HepG2 (cell line): ENCODE measurements around the gene ZNF530. TPM values are rescaled to one million over a fixed set of nuclear protein-coding genes. Genes with fewer than 3 reads are reported as not detected.

Experiments used
- ATAC-seq: fragments of 200-7000 bp; cut with Tn5 transposase; 3 replicates; pipeline ENCODE4 v1.9.1; 2020; ENCODE audit warnings: mild to moderate bottlenecking, moderate library complexity
- BruUV-seq: library from RNA; stranded (reverse); fragments of 400-500 nt; replicated peaks from 2 replicates; lab custom pipeline; 2021; lab: Mats Ljungman, UMichigan
- CTCF ChIA-PET: fragments of 300-600 bp; formaldehyde crosslinking; extraction: SDS; loops from one replicate; lab custom pipeline; 2021; ENCODE audit warnings: low total read pairs, inconsistent platforms, low intra/inter-chr PET ratio; lab: Yijun Ruan, JAX
- POLR2A ChIA-PET: fragments of 350-600 bp; sonication (Branson Sonifier 250); formaldehyde crosslinking; loops from one replicate; lab custom pipeline; 2020; ENCODE audit warnings: antibody characterized with exemption, inconsistent platforms; lab: Yijun Ruan, JAX
- DNase-seq: peaks from one replicate; pipeline ENCODE4 v3.0.0-alpha.2; 2015; ENCODE audit warnings: low spot score
- FAIRE-seq: peaks from 3 replicates; lab custom pipeline; 2011; peaks lifted over from hg19 to GRCh38; lab: Jason Lieb, UNC
- H2AFZ ChIP-seq: one replicate; pipeline ENCODE4 v1.6.1; 2011; ENCODE audit warnings: low read length, inconsistent platforms
- H3K27ac ChIP-seq: fragments of 300-600 bp; 3 replicates; pipeline ENCODE4 v1.8.0; 2011; ENCODE audit warnings: mixed run types, mild to moderate bottlenecking, mixed read lengths, low read length, inconsistent platforms; ENCODE audit not compliant: insufficient read depth; ENCODE audit errors: extremely low read length
- H3K27me3 ChIP-seq, 2 experiments: fragments of 200-600 bp in 1 of 2; 2 replicates in 1 of 2; 3 replicates in 1 of 2; pipeline versions ENCODE4 v1.6.0 to v1.8.0; 2011; ENCODE audit warnings: low read length in 2 of 2, mild to moderate bottlenecking in 2 of 2, moderate library complexity in 2 of 2, inconsistent platforms in 1 of 2; ENCODE audit not compliant: insufficient read depth in 2 of 2, control insufficient read depth in 1 of 2
- H3K36me3 ChIP-seq, 2 experiments: fragments of 200-600 bp in 1 of 2; replicated peaks in 1 of 2; 2 replicates in 1 of 2; 3 replicates in 1 of 2; pipeline versions ENCODE4 v1.5.1 to v1.8.0; 2011; ENCODE audit warnings: low read length in 2 of 2, inconsistent platforms in 1 of 2; ENCODE audit not compliant: insufficient read depth in 2 of 2, control insufficient read depth in 1 of 2
- H3K4me1 ChIP-seq: 2 replicates; pipeline ENCODE4 v1.5.1; 2012; ENCODE audit warnings: low read length, inconsistent platforms; ENCODE audit not compliant: insufficient read depth
- H3K4me2 ChIP-seq: 2 replicates; pipeline ENCODE4 v1.6.0; 2011; ENCODE audit warnings: low read depth, low read length, inconsistent platforms
- H3K4me3 ChIP-seq, 3 experiments: fragments of 200-600 bp in 1 of 3; sonication (generic), shearing (Covaris generic) in 1 of 3; replicated peaks in 1 of 3; 2 replicates each; pipeline ENCODE4 v1.5.1; 2011 to 2016; ENCODE audit warnings: low read length in 3 of 3, inconsistent platforms in 2 of 3, low read depth in 2 of 3, mild to moderate bottlenecking in 2 of 3, control low read depth in 1 of 3, mixed read lengths in 1 of 3; ENCODE audit not compliant: insufficient read depth in 1 of 3
- H3K79me2 ChIP-seq: one replicate; pipeline ENCODE4 v1.6.1; 2011; ENCODE audit warnings: low read length, inconsistent platforms; ENCODE audit not compliant: insufficient read depth
- H3K9ac ChIP-seq: 2 replicates; pipeline ENCODE4 v1.6.0; 2011; ENCODE audit warnings: mild to moderate bottlenecking, low read depth, low read length, inconsistent platforms; ENCODE audit not compliant: insufficient read depth
- H3K9me3 ChIP-seq: 2 replicates; pipeline ENCODE4 v1.5.1; 2012; ENCODE audit warnings: mild to moderate bottlenecking, low read length
- H4K20me1 ChIP-seq: 2 replicates; pipeline ENCODE4 v1.6.0; 2011; ENCODE audit warnings: inconsistent platforms, mild to moderate bottlenecking, low read length, moderate library complexity; ENCODE audit not compliant: insufficient read depth
- CBX5 ChIP-seq: sonication (generic); formaldehyde crosslinking; IDR thresholded peaks from 2 replicates; pipeline ENCODE4 v1.4.0; 2020; ENCODE audit warnings: missing genetic modification reagents, borderline replicate concordance
- CHD2 ChIP-seq: IDR thresholded peaks from 2 replicates; pipeline ENCODE4 v1.6.1; 2011; ENCODE audit warnings: low read depth, low read length, improper control_type of control experiment
- DPF2 ChIP-seq: sonication (generic); formaldehyde crosslinking; IDR thresholded peaks from 2 replicates; pipeline ENCODE4 v1.4.0; 2020; ENCODE audit warnings: mild to moderate bottlenecking, low read depth, missing genetic modification reagents, borderline replicate concordance
- GPBP1L1 ChIP-seq: sonication (generic); formaldehyde crosslinking; IDR thresholded peaks from 2 replicates; pipeline ENCODE4 v1.5.0; 2020; ENCODE audit warnings: mild to moderate bottlenecking, missing genetic modification reagents
- ISL2 ChIP-seq: sonication (generic); formaldehyde crosslinking; IDR thresholded peaks from 2 replicates; pipeline ENCODE4 v1.5.0; 2020; ENCODE audit warnings: missing genetic modification reagents
- JARID2 ChIP-seq: sonication (generic); formaldehyde crosslinking; IDR thresholded peaks from 2 replicates; pipeline ENCODE4 v1.8.1; 2023; ENCODE audit warnings: missing genetic modification reagents, inconsistent platforms; ENCODE audit not compliant: insufficient replicate concordance
- NCOA1 ChIP-seq: sonication (generic); formaldehyde crosslinking; IDR thresholded peaks from 2 replicates; pipeline ENCODE4 v1.9.0; 2021; ENCODE audit warnings: missing genetic modification reagents
- PHF5A ChIP-seq: IDR thresholded peaks from one replicate; pipeline ENCODE4 v1.6.1; 2018; ENCODE audit warnings: low read depth, missing genetic modification reagents; ENCODE audit not compliant: unreplicated experiment
- REPIN1 ChIP-seq: sonication (generic); formaldehyde crosslinking; IDR thresholded peaks from 2 replicates; pipeline ENCODE4 v1.8.0; 2022; ENCODE audit warnings: missing genetic modification reagents, low read depth, mild to moderate bottlenecking, borderline replicate concordance
- RFXAP ChIP-seq: sonication (generic); formaldehyde crosslinking; IDR thresholded peaks from 2 replicates; pipeline ENCODE4 v1.4.0; 2020; ENCODE audit warnings: missing genetic modification reagents, borderline replicate concordance
- TBX2 ChIP-seq: sonication (generic); formaldehyde crosslinking; IDR thresholded peaks from 2 replicates; pipeline ENCODE4 v1.5.0; 2020; ENCODE audit warnings: missing genetic modification reagents, mild to moderate bottlenecking, borderline replicate concordance
- ZBTB10 ChIP-seq: sonication (generic); formaldehyde crosslinking; IDR thresholded peaks from 2 replicates; pipeline ENCODE4 v1.4.0; 2020; ENCODE audit warnings: missing genetic modification reagents, borderline replicate concordance
- ZNF891 ChIP-seq: sonication (generic); formaldehyde crosslinking; IDR thresholded peaks from 2 replicates; pipeline ENCODE4 v1.5.0; 2020; ENCODE audit warnings: mild to moderate bottlenecking, missing genetic modification reagents
- ZSCAN25 ChIP-seq: sonication (generic); formaldehyde crosslinking; IDR thresholded peaks from 2 replicates; pipeline ENCODE4 v1.8.0; 2022; ENCODE audit warnings: mild to moderate bottlenecking, missing genetic modification reagents
- WGBS: methylation state at CpG from one replicate; pipeline ENCODE4 v1.1.6; 2017; ENCODE audit warnings: low lambda C conversion rate; 5-methylcytosine and 5-hydroxymethylcytosine counted together
- in situ Hi-C: cut with HindIII; loops from 2 replicates; pipeline ENCODE4 v1.10.0; 2017; ENCODE audit warnings: low pct_unique_long_range_greater_than_20kb; ENCODE audit not compliant: extremely low pct_ligation_motif_present
- intact Hi-C: fragments of 100-400 bp; cut with micrococcal nuclease; formaldehyde crosslinking; loops from one replicate; pipeline ENCODE4 v1.10.0; 2022; ENCODE audit not compliant: unreplicated experiment
- polyA plus RNA-seq, 8 experiments: library from polyadenylated mRNA; depleted of rRNA in 3 of 8; stranded (reverse) in 7 of 8; unstranded in 1 of 8; fragments of >200 nt; fragmentation: Illumina TruSeq in 4 of 8; extraction: Trizol in 4 of 8; gene quantifications; 2 replicates each; pipeline versions ENCODE4 v1.2.1 to v1.2.3, GENCODE V29; 2011 to 2016; ENCODE audit warnings: low read depth in 4 of 8, missing spikeins in 1 of 8, mixed read lengths in 1 of 8; ENCODE audit not compliant: insufficient read depth in 1 of 8
- total RNA-seq, 5 experiments: library from RNA; depleted of rRNA; stranded (reverse); fragments of >200 nt; fragmentation: Illumina TruSeq; extraction: Trizol; gene quantifications; 2 replicates each; pipeline ENCODE4 v1.2.3, GENCODE V29; 2016; ENCODE audit warnings: low read depth in 1 of 5
- TF ChIP-seq, protein P1 (sequence below): sonication (generic); formaldehyde crosslinking; IDR thresholded peaks from 2 replicates; pipeline ENCODE4 v1.5.0; 2020; ENCODE audit warnings: mild to moderate bottlenecking, missing genetic modification reagents, borderline replicate concordance
- TF ChIP-seq, protein P2 (sequence below): sonication (generic); formaldehyde crosslinking; IDR thresholded peaks from 2 replicates; pipeline ENCODE4 v1.5.0; 2020; ENCODE audit warnings: mild to moderate bottlenecking, missing genetic modification reagents

Gene ZNF530
- total and polyA plus RNA-seq, 2 of the 13 experiments (the other 11 are each of a cell fraction or from before 2014, with no cell fraction given): 1.1 to 7.8 TPM

- H3K27me3 ChIP-seq: no peaks in the 10 kb centered on the region; a peak in 1 of 5 replicates
- no peak overlapping the region for H3K9ac ChIP-seq
- no peaks in the 10 kb centered on the region for H4K20me1 ChIP-seq
- no TSS peak for BruUV-seq
- H2AFZ ChIP-seq: no peak overlapping the region
- TF ChIP-seq REPIN1 (CRISPR knock-in tag): no peak
- TF ChIP-seq CBX5 (CRISPR knock-in tag): peak; percentile 2; the same call in 1 of the 2 replicates
- TF ChIP-seq PHF5A (CRISPR knock-in tag): peak; percentile 32
- TF ChIP-seq RFXAP: 0 out of 2 replicates have a peak, but pooled peaks have one; percentile 24
- TF ChIP-seq GPBP1L1 (CRISPR knock-in tag): no peak
- TF ChIP-seq, protein P1, sequence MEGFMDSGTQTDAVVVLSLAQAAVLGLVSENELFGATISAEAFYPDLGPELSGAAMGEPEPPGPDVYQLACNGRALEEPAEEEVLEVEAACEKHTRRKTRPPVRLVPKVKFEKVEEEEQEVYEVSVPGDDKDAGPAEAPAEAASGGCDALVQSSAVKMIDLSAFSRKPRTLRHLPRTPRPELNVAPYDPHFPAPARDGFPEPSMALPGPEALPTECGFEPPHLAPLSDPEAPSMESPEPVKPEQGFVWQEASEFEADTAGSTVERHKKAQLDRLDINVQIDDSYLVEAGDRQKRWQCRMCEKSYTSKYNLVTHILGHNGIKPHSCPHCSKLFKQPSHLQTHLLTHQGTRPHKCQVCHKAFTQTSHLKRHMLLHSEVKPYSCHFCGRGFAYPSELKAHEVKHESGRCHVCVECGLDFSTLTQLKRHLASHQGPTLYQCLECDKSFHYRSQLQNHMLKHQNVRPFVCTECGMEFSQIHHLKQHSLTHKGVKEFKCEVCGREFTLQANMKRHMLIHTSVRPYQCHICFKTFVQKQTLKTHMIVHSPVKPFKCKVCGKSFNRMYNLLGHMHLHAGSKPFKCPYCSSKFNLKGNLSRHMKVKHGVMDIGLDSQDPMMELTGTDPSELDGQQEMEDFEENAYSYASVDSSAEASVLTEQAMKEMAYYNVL: no peak
- TF ChIP-seq TBX2 (CRISPR knock-in tag): no peak
- TF ChIP-seq DPF2: no peak
- TF ChIP-seq NCOA1 (CRISPR knock-in tag): no peak
- 0 out of 2 replicates have a peak, but pooled peaks have one; percentile 20 for TF ChIP-seq ISL2
- TF ChIP-seq ZSCAN25 (CRISPR knock-in tag): peak; percentile 7; the same call in 1 of the 2 replicates
- no peak for TF ChIP-seq JARID2 (CRISPR knock-in tag)
- no peak for TF ChIP-seq ZBTB10
- no peak for TF ChIP-seq CHD2
- no peak for TF ChIP-seq ZNF891 (CRISPR knock-in tag)
- TF ChIP-seq, protein P2, sequence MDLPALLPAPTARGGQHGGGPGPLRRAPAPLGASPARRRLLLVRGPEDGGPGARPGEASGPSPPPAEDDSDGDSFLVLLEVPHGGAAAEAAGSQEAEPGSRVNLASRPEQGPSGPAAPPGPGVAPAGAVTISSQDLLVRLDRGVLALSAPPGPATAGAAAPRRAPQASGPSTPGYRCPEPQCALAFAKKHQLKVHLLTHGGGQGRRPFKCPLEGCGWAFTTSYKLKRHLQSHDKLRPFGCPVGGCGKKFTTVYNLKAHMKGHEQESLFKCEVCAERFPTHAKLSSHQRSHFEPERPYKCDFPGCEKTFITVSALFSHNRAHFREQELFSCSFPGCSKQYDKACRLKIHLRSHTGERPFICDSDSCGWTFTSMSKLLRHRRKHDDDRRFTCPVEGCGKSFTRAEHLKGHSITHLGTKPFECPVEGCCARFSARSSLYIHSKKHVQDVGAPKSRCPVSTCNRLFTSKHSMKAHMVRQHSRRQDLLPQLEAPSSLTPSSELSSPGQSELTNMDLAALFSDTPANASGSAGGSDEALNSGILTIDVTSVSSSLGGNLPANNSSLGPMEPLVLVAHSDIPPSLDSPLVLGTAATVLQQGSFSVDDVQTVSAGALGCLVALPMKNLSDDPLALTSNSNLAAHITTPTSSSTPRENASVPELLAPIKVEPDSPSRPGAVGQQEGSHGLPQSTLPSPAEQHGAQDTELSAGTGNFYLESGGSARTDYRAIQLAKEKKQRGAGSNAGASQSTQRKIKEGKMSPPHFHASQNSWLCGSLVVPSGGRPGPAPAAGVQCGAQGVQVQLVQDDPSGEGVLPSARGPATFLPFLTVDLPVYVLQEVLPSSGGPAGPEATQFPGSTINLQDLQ (CRISPR knock-in tag): 0 out of 2 replicates have a peak, but pooled peaks have one; percentile 9
- peaks cover 5 to 12% of the 10 kb centered on the region in 2 experiments; a peak in 4 of 5 replicates for H3K36me3 ChIP-seq
- intact Hi-C loops (no loop called here), in situ Hi-C loops (no loop called here)
- ChIA-PET CTCF (no interaction called here), POLR2A (no interaction called here)
- no peak for FAIRE-seq
- peaks cover 29% of the 10 kb centered on the region for H3K4me1 ChIP-seq
- peaks cover 47% of the 10 kb centered on the region for H3K9me3 ChIP-seq
- no peak for DNase-seq
- no peak overlapping the region for H3K27ac ChIP-seq
- no peak for ATAC-seq
- peak overlapping the region; percentile 91 for H3K4me2 ChIP-seq
- peaks cover 23% of the 10 kb centered on the region for H3K79me2 ChIP-seq
- H3K4me3 ChIP-seq: peak overlapping the region; percentile 25 to 94 (median 88); a peak in 5 of 6 replicates
- WGBS: 90% methylated on average over 23 of the region's 23 CpGs
Observed at GRCh38 chr19:57560049-57560491, 39.6 kb upstream of the ZNF530 start.
